Measurements from ENCODE around the gene BLOC1S1. TPM values are rescaled to one million over a fixed set of nuclear protein-coding genes. Genes with fewer than 3 reads are reported as not detected.

BLOC1S1 gene
- total and polyA plus RNA-seq, 9 of the 15 experiments (the other 6 are each of a cell fraction or from before 2014, with no cell fraction given) = 75.2 to 161 (median 98.8) TPM

GRCh38 chr12:55720894-55721444, 5.1 kb downstream of the BLOC1S1 start (continued):
- TF ChIP-seq ZHX1 (conservative IDR thresholded peaks at IDR 0.05; ENCODE audit: low read length) = no peak
- TF ChIP-seq EP400 (IDR thresholded peaks at IDR 0.05) = no peak
- TF ChIP-seq DNMT1 (IDR thresholded peaks at IDR 0.05) = no peak
- TF ChIP-seq TFAM (CRISPR knock-in tag; conservative IDR thresholded peaks at IDR 0.05) = no peak
- TF ChIP-seq CBFA2T2 (conservative IDR thresholded peaks at IDR 0.05) = peak; percentile 34; the same call in 1 of the 2 replicates
- TF ChIP-seq RAD21 (CRISPR knock-in tag; conservative IDR thresholded peaks at IDR 0.05 in 1 of 2, IDR thresholded peaks at IDR 0.05 in 1 of 2) = peak; percentile 35 to 64; a peak in 2 of 4 replicates
- TF ChIP-seq FOS (IDR thresholded peaks at IDR 0.05; ENCODE audit: extremely low read depth, insufficient read length) = no peak
- TF ChIP-seq CBFA2T3 (IDR thresholded peaks at IDR 0.05) = peak; percentile 45
